Chondrocyte (in vitro differentiated cells): ENCODE measurements around the gene NUP85. TPM values are rescaled to one million over a fixed set of nuclear protein-coding genes. Genes with fewer than 3 reads are reported as not detected.

Source experiments
- DNase-seq: peaks from one replicate; pipeline ENCODE4 v3.0.0; 2021; ENCODE audit warnings: mixed read lengths, low spot score
- H3K27ac Mint-ChIP-seq: one replicate; pipeline ENCODE4 v1.8.0; 2021; ENCODE audit warnings: mild to moderate bottlenecking, moderate library complexity, mixed read lengths; ENCODE audit not compliant: unreplicated experiment
- H3K27me3 Mint-ChIP-seq: 2 replicates; pipeline ENCODE4 v1.8.0; 2021; ENCODE audit warnings: low read depth, mixed read lengths
- H3K36me3 Mint-ChIP-seq: 2 replicates; pipeline ENCODE4 v1.8.0; 2021; ENCODE audit warnings: low read depth, mixed read lengths
- H3K4me1 Mint-ChIP-seq: 2 replicates; pipeline ENCODE4 v1.8.0; 2021; ENCODE audit warnings: low read depth, mild to moderate bottlenecking, mixed read lengths
- H3K4me3 Mint-ChIP-seq: one replicate; pipeline ENCODE4 v1.8.0; 2021; ENCODE audit warnings: mild to moderate bottlenecking, moderate library complexity, mixed read lengths; ENCODE audit not compliant: unreplicated experiment
- H3K9me3 Mint-ChIP-seq: 2 replicates; pipeline ENCODE4 v1.8.0; 2021; ENCODE audit warnings: low read depth, mixed read lengths
- total RNA-seq: library from RNA; stranded (reverse); gene quantifications from 3 replicates; pipeline ENCODE4 v1.2.1, GENCODE V29; 2021
- TF ChIP-seq, protein P1 (sequence below): fragments of 200-600 bp; sonication (generic); IDR thresholded peaks from 2 replicates; pipeline ENCODE4 v1.5.0; 2021; ENCODE audit warnings: antibody characterized with exemption, mild to moderate bottlenecking, moderate library complexity

Gene NUP85
- total RNA-seq, 1 donor from 2014 or later: 41.3 TPM

DNA sequence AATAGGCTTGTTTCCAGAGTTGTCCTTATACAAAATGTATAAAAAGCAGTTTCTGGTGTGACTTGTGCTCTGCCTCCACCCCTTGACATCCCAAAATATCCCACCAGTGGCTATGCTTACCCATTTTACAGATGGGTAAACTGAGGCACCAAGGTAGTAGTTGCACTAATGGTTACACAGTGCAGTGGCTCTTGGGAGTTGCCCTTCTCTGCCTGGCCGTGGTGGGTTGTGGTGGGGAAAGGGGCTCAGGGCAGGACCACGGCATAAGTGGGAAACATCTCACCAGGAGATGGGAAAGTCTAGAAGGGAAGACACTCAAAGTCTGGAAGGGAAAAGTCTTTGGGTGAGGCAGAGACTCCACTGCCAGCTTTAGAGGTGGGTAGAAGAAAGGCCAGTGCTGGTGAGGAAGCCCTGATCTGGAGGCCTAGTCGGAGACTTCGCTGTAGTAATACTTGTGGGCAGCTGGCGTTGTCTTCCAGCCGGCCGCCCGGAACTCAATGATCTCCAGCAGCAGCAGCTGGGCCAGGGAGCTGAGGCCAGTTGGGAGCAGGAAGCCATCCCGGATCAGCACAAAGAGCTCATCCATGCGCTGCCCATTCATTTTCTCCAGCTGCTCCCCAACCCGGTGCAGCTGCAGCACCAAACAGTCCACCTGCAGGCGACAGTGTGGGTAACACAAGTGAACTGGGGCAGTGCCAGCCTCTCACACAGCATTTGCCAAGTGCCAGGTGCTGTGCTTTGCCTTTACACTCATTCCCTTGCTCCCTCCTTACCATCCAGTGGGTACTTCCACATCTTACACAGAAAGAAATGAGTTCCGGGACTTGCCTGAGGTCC lies 61.1 kb downstream of the NUP85 start:
- no peak overlapping the region for H3K27ac Mint-ChIP-seq
- H3K4me1 Mint-ChIP-seq: peaks cover 24% of the 10 kb centered on the region
- H3K9me3 Mint-ChIP-seq: no peaks in the 10 kb centered on the region
- no peak for DNase-seq
- TF ChIP-seq, protein P1, sequence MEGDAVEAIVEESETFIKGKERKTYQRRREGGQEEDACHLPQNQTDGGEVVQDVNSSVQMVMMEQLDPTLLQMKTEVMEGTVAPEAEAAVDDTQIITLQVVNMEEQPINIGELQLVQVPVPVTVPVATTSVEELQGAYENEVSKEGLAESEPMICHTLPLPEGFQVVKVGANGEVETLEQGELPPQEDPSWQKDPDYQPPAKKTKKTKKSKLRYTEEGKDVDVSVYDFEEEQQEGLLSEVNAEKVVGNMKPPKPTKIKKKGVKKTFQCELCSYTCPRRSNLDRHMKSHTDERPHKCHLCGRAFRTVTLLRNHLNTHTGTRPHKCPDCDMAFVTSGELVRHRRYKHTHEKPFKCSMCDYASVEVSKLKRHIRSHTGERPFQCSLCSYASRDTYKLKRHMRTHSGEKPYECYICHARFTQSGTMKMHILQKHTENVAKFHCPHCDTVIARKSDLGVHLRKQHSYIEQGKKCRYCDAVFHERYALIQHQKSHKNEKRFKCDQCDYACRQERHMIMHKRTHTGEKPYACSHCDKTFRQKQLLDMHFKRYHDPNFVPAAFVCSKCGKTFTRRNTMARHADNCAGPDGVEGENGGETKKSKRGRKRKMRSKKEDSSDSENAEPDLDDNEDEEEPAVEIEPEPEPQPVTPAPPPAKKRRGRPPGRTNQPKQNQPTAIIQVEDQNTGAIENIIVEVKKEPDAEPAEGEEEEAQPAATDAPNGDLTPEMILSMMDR: no peak
- H3K4me3 Mint-ChIP-seq: no peak overlapping the region
- H3K27me3 Mint-ChIP-seq: no peaks in the 10 kb centered on the region
- H3K36me3 Mint-ChIP-seq: peaks cover 5% of the 10 kb centered on the region

DNA sequence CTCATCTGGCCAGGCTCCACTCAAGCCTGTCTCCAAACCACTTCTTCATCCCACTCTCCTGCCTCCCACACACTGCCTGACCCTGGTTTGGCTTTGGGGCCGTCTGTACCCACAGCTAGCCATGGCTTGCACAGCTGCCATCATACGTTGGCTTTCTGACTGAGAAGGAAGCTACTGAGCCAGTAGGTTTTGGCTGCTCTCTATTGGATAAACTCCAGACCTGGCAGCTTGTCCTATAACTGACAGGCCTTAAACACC lies 61.6 kb downstream of the NUP85 start:
- TF ChIP-seq, protein P1: no peak
- peaks cover 27% of the 10 kb centered on the region for H3K4me1 Mint-ChIP-seq
- no peak overlapping the region for H3K27ac Mint-ChIP-seq
- H3K4me3 Mint-ChIP-seq: no peak overlapping the region
- no peak for DNase-seq
- no peaks in the 10 kb centered on the region for H3K9me3 Mint-ChIP-seq
- H3K27me3 Mint-ChIP-seq: no peaks in the 10 kb centered on the region
- peaks cover 5% of the 10 kb centered on the region for H3K36me3 Mint-ChIP-seq

DNA sequence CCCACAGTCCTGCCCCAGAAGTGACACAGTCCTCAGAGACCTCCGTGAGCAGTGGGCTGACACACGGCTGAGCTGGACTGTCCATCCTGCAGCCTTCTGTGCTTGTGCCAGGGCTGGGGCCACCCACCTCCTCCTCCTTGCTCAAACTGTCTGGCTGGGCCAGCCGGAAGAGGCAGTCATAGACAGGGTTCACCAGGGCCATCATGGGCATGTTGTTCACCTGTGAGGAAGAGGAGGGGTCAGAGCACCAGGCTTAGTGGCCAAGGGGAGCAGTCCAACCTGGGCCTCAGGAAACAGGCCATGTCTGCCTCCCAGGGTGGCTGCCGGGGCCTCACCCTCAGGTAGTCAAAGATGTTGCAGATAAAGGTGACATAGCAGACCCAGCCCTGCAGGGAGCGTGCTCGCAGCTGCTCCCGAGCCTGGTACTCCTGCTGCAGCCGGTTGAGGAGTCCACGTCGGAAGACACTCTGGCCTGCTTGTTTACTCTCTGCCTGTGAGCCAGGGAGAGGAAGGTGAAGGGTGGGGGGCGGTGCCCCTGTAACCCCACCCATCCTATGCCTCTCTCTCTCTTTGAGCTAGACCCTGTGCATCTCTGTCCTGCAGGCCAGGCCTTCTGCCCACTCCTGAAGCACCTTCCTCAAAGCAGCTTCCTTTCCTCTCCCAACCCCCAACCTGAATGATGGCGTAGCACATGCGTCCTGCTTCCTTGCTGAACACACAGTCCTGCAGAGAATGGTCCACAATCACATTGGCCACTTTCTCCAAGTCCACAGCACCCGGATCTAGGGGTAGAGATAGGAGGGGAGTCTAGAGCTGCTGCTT lies 62.1 kb downstream of the NUP85 start:
- Mint-ChIP-seq H3K36me3 (peaks cover 5% of the 10 kb centered on the region), H3K9me3 (no peaks in the 10 kb centered on the region), H3K27ac (no peak overlapping the region), H3K27me3 (no peaks in the 10 kb centered on the region), H3K4me1 (peaks cover 23% of the 10 kb centered on the region), H3K4me3 (no peak overlapping the region)
- TF ChIP-seq, protein P1: no peak
- no peak for DNase-seq

DNA sequence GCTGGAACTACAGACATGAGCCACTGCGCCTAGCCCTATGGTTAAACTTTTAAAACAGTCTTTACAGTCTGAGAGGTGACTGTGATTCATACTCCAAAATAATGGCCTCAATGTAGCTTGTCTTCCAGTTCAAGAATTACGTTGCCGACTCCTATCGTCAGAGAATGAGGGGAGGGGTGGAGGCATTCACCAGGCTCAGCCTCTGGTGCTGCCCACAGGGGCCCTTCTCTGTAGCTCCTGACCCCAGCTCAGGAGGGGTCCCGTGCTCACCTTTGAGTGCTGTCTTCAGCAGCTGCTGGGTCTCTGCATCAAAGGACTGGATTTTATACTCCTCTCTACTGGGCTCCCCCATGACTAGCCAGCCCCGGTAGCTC lies 64.4 kb downstream of the NUP85 start:
- Mint-ChIP-seq H3K9me3 (no peaks in the 10 kb centered on the region), H3K27ac (peak overlapping the region; percentile 91), H3K4me1 (peaks cover 20% of the 10 kb centered on the region), H3K36me3 (peaks cover 5% of the 10 kb centered on the region), H3K27me3 (no peaks in the 10 kb centered on the region), H3K4me3 (peak overlapping the region; percentile 75)
- DNase-seq: no peak
- TF ChIP-seq, protein P1: no peak

DNA sequence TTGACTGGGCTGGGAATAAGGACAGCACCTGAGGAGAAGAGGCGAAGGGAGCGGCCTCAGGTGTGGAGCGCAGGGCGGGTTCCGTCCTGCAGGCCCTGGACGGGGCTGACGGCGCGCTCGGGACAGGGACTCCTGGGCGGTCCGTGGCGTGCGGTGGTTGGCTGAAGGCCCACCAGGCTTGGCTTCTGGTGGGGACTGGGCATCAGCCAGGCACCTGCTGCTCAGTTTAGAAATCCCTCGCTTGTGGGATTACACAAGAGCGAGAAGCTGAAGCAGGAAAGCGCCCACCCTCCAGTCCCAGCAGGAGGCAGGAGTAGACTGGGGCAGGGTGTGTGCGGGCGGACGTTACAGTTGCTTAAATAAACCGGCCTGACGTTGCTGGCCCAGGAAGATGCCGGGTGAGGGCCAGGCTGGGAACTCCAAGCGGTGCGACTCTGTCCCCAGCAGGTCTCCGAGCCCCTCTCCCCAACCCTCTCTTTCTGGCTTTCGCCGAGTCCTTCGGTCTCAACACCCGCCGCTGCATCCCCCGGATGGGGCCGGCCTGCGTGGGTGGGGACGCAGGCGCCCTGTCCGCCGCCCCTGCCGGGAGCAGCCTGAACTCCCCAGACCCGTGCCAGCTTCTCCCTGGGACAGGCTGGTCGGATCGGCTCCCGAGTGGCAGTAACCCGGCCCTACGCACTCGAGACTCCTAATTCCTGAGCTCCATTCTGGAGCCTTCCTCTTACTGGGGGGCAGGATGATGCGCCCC lies 64.9 kb downstream of the NUP85 start:
- Mint-ChIP-seq H3K9me3 (no peaks in the 10 kb centered on the region), H3K27ac (peak overlapping the region; percentile 91), H3K27me3 (no peaks in the 10 kb centered on the region), H3K4me3 (peak overlapping the region; percentile 75), H3K4me1 (peaks cover 20% of the 10 kb centered on the region), H3K36me3 (peaks cover 5% of the 10 kb centered on the region)
- TF ChIP-seq, protein P1: peak; percentile 69
- no peak for DNase-seq
